ENCODE measurements around the gene TPRG1L. TPM values are rescaled to one million over a fixed set of nuclear protein-coding genes. Genes with fewer than 3 reads are reported as not detected.

TPRG1L gene
- total and polyA plus RNA-seq, 10 of the 15 experiments (the other 5 are each of a cell fraction or from before 2014, with no cell fraction given), result 1.5 to 16.5 (median 8.0) TPM

GRCh38 chr1:3630914-3631313, 6.1 kb downstream of the TPRG1L start:
- intact Hi-C loops (cut with micrococcal nuclease; ENCODE audit: unreplicated experiment), result no loop called here
- H3K9me3 ChIP-seq (replicated peaks; ENCODE audit: control insufficient read depth, insufficient read depth, low read length), result no peaks in the 10 kb centered on the region
- H2AFZ ChIP-seq (ENCODE audit: control insufficient read depth, low read depth, low read length), result no peak overlapping the region
- no peaks in the 10 kb centered on the region for H3K79me2 ChIP-seq (ENCODE audit: control insufficient read depth, insufficient read depth, low read length)
- ChIA-PET RAD21 (ENCODE audit: unreplicated experiment) (no interaction called here), CTCF (interaction anchor here (1.1 kb wide), 1 partner anchor 89 kb away, joined by 3 read pairs; no protein-coding TSS in a partner anchor), POLR2A (no interaction called here), SMC1A (ENCODE audit: uncharacterized antibody, unreplicated experiment) (no interaction called here)
- no peak overlapping the region for H3K27ac ChIP-seq (ENCODE audit: control insufficient read depth, insufficient read depth)
- no peak overlapping the region for H3K9ac ChIP-seq (ENCODE audit: control insufficient read depth, insufficient read depth, low read length)
- FAIRE-seq (no peak), ATAC-seq (no peak), DNase-seq (ENCODE audit: low read depth, low spot score) (no peak)
- no peaks in the 10 kb centered on the region for H3K27me3 ChIP-seq (replicated peaks in 1 of 2; ENCODE audit: control insufficient read depth in 2 of 2, insufficient read depth in 2 of 2, low read length in 1 of 2)
- H4K20me1 ChIP-seq (ENCODE audit: control insufficient read depth, insufficient read depth), result no peaks in the 10 kb centered on the region
- WGBS (ENCODE audit: insufficient coverage, insufficient replicate concordance, low lambda C conversion rate, missing lambda C conversion rate), result 79% methylated on average over 9 of the region's 9 CpGs
- H3K4me2 ChIP-seq (ENCODE audit: control insufficient read depth, insufficient read depth), result no peak overlapping the region
- H3K4me1 ChIP-seq (ENCODE audit: control insufficient read depth, insufficient read depth, low read length), result no peaks in the 10 kb centered on the region
- H3K36me3 ChIP-seq (ENCODE audit: control insufficient read depth in 2 of 2, insufficient read depth in 2 of 2, low read length in 1 of 2), result peaks cover 16 to 17% of the 10 kb centered on the region in 2 experiments
- BruUV-seq (replicated peaks), result no TSS peak
- in situ Hi-C loops (cut with MboI), result no loop called here
- no peak overlapping the region for H3K4me3 ChIP-seq
- TF ChIP-seq ATF7 (IDR thresholded peaks at IDR 0.05; ENCODE audit: low read depth) (no peak), SIX5 (IDR thresholded peaks at IDR 0.05; ENCODE audit: low read depth, low read length, severe bottlenecking) (no peak), SKIL (IDR thresholded peaks at IDR 0.05; ENCODE audit: low read depth, poor library complexity, severe bottlenecking) (no peak), JUND (IDR thresholded peaks at IDR 0.05; ENCODE audit: low read depth, low read length) (no peak), HDAC2 (IDR thresholded peaks at IDR 0.05) (no peak), BMI1 (IDR thresholded peaks at IDR 0.05; ENCODE audit: borderline replicate concordance) (no peak), IRF5 (IDR thresholded peaks at IDR 0.05; ENCODE audit: borderline replicate concordance) (no peak), SMC3 (IDR thresholded peaks at IDR 0.05; ENCODE audit: borderline replicate concordance, low read length) (no peak), YY1 (IDR thresholded peaks at IDR 0.05; ENCODE audit: low read depth, low read length) (no peak), E2F8 (IDR thresholded peaks at IDR 0.05; ENCODE audit: low read depth, partially characterized antibody) (no peak), MXI1 (IDR thresholded peaks at IDR 0.05; ENCODE audit: low read depth, low read length) (no peak), ASH2L (IDR thresholded peaks at IDR 0.05; ENCODE audit: borderline replicate concordance, low read depth) (no peak), PRDM15 (CRISPR knock-in tag; IDR thresholded peaks at IDR 0.05) (no peak), IRF3 (IDR thresholded peaks at IDR 0.05) (no peak)

All from GM12878 (cell line).